WTC11 (cell line): ENCODE measurements around the gene VANGL2. TPM values are rescaled to one million over a fixed set of nuclear protein-coding genes. Genes with fewer than 3 reads are reported as not detected.

Source experiments
- ATAC-seq: fragments of 200-7000 bp; cut with Tn5 transposase; 2 replicates; pipeline ENCODE4 v1.10.0; 2021; ENCODE audit warnings: mild to moderate bottlenecking, moderate library complexity
- CTCF ChIA-PET: fragments of 300-600 bp; sonication (Branson Sonifier 250); formaldehyde crosslinking; loops from one replicate; lab custom pipeline; 2021; ENCODE audit warnings: antibody characterized with exemption; lab: Charles Lee
- POLR2A ChIA-PET: fragments of 350-600 bp; sonication (Branson Sonifier 250); formaldehyde crosslinking; loops from one replicate; lab custom pipeline; 2021; ENCODE audit warnings: antibody characterized with exemption; lab: Charles Lee
- DNase-seq: peaks from one replicate; pipeline ENCODE4 v3.0.0; 2021; ENCODE audit warnings: low spot score
- H3K27ac Mint-ChIP-seq: 2 replicates; pipeline ENCODE4 v1.8.0; 2021; ENCODE audit warnings: mixed read lengths
- H3K27me3 Mint-ChIP-seq: 2 replicates; pipeline ENCODE4 v1.8.0; 2021; ENCODE audit warnings: low read depth, mild to moderate bottlenecking, moderate library complexity, mixed read lengths
- H3K36me3 Mint-ChIP-seq: 2 replicates; pipeline ENCODE4 v1.8.0; 2021; ENCODE audit warnings: mixed read lengths
- H3K4me1 Mint-ChIP-seq: 2 replicates; pipeline ENCODE4 v1.8.0; 2022; ENCODE audit warnings: mixed read lengths
- H3K4me3 Mint-ChIP-seq: 2 replicates; pipeline ENCODE4 v1.8.0; 2021; ENCODE audit warnings: mild to moderate bottlenecking, moderate library complexity, mixed read lengths
- H3K9me3 Mint-ChIP-seq: 2 replicates; pipeline ENCODE4 v1.8.0; 2021; ENCODE audit warnings: mixed read lengths
- FOXP1 ChIP-seq: sonication (generic); formaldehyde crosslinking; IDR thresholded peaks from 2 replicates; pipeline ENCODE4 v1.8.0; 2022; ENCODE audit warnings: missing genetic modification reagents, mild to moderate bottlenecking, moderate library complexity, borderline replicate concordance
- JAZF1 ChIP-seq: fragments of 250-450 bp; sonication (Bioruptor Pico); IDR thresholded peaks from 2 replicates; pipeline ENCODE4 v1.9.0; 2021; ENCODE audit warnings: moderate library complexity, mild to moderate bottlenecking, inconsistent platforms
- RELA ChIP-seq: sonication (generic); formaldehyde crosslinking; IDR thresholded peaks from 2 replicates; pipeline ENCODE4 v1.8.1; 2022; ENCODE audit warnings: missing genetic modification reagents, mild to moderate bottlenecking, borderline replicate concordance
- RORB ChIP-seq: fragments of 250-450 bp; sonication (Bioruptor Pico); IDR thresholded peaks from 2 replicates; pipeline ENCODE4 v1.9.0; 2021; ENCODE audit warnings: mild to moderate bottlenecking
- TEAD1 ChIP-seq: sonication (generic); formaldehyde crosslinking; IDR thresholded peaks from 2 replicates; pipeline ENCODE4 v1.8.0; 2022; ENCODE audit warnings: mild to moderate bottlenecking, missing genetic modification reagents
- ZNF121 ChIP-seq: sonication (generic); formaldehyde crosslinking; IDR thresholded peaks from 2 replicates; pipeline ENCODE4 v1.8.0; 2023; ENCODE audit warnings: missing genetic modification reagents
- ZNF138 ChIP-seq: sonication (generic); formaldehyde crosslinking; conservative IDR thresholded peaks from 2 replicates; pipeline ENCODE4 v1.8.1; 2022; ENCODE audit warnings: mild to moderate bottlenecking, moderate library complexity, missing genetic modification reagents
- total RNA-seq: library from RNA; stranded (reverse); gene quantifications from 3 replicates; pipeline ENCODE4 v1.2.3, GENCODE V29; 2021
- TF ChIP-seq, protein P1 (sequence below): fragments of 250-450 bp; sonication (Bioruptor Pico); IDR thresholded peaks from 2 replicates; pipeline ENCODE4 v1.9.0; 2021; ENCODE audit warnings: mild to moderate bottlenecking
- TF ChIP-seq, protein P2 (sequence below): sonication (generic); formaldehyde crosslinking; IDR thresholded peaks from 2 replicates; pipeline ENCODE4 v1.8.1; 2022; ENCODE audit warnings: low read depth, mild to moderate bottlenecking, moderate library complexity, missing genetic modification reagents, borderline replicate concordance
- TF ChIP-seq, protein P3 (sequence below): sonication (generic); formaldehyde crosslinking; IDR thresholded peaks from 2 replicates; pipeline ENCODE4 v1.8.1; 2022; ENCODE audit warnings: missing genetic modification reagents, borderline replicate concordance
- TF ChIP-seq, protein P4 (sequence below): sonication (generic); formaldehyde crosslinking; IDR thresholded peaks from 2 replicates; pipeline ENCODE4 v1.8.1; 2023; ENCODE audit warnings: mild to moderate bottlenecking, missing genetic modification reagents, moderate library complexity
- TF ChIP-seq, protein P5 (sequence below): sonication (generic); formaldehyde crosslinking; IDR thresholded peaks from 2 replicates; pipeline ENCODE4 v1.8.0; 2023; ENCODE audit warnings: mild to moderate bottlenecking, missing genetic modification reagents

VANGL2 gene
- total RNA-seq, 1 experiment from 2014 or later: 68.0 TPM

DNA sequence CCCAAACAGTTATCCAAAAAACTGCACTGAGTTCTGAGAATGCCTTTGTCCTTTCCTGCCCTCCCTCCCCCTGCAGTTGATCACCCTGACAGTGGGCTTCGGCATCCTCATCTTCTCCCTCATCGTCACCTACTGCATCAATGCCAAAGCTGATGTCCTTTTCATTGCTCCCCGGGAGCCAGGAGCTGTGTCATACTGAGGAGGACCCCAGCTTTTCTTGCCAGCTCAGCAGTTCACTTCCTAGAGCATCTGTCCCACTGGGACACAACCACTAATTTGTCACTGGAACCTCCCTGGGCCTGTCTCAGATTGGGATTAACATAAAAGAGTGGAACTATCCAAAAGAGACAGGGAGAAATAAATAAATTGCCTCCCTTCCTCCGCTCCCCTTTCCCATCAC, 42.3 kb upstream of the VANGL2 start (continued):
- TF ChIP-seq, protein P1, sequence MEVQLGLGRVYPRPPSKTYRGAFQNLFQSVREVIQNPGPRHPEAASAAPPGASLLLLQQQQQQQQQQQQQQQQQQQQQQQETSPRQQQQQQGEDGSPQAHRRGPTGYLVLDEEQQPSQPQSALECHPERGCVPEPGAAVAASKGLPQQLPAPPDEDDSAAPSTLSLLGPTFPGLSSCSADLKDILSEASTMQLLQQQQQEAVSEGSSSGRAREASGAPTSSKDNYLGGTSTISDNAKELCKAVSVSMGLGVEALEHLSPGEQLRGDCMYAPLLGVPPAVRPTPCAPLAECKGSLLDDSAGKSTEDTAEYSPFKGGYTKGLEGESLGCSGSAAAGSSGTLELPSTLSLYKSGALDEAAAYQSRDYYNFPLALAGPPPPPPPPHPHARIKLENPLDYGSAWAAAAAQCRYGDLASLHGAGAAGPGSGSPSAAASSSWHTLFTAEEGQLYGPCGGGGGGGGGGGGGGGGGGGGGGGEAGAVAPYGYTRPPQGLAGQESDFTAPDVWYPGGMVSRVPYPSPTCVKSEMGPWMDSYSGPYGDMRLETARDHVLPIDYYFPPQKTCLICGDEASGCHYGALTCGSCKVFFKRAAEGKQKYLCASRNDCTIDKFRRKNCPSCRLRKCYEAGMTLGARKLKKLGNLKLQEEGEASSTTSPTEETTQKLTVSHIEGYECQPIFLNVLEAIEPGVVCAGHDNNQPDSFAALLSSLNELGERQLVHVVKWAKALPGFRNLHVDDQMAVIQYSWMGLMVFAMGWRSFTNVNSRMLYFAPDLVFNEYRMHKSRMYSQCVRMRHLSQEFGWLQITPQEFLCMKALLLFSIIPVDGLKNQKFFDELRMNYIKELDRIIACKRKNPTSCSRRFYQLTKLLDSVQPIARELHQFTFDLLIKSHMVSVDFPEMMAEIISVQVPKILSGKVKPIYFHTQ (CRISPR knock-in tag): no peak
- no peak for TF ChIP-seq JAZF1 (CRISPR knock-in tag)
- no peak for TF ChIP-seq FOXP1

DNA sequence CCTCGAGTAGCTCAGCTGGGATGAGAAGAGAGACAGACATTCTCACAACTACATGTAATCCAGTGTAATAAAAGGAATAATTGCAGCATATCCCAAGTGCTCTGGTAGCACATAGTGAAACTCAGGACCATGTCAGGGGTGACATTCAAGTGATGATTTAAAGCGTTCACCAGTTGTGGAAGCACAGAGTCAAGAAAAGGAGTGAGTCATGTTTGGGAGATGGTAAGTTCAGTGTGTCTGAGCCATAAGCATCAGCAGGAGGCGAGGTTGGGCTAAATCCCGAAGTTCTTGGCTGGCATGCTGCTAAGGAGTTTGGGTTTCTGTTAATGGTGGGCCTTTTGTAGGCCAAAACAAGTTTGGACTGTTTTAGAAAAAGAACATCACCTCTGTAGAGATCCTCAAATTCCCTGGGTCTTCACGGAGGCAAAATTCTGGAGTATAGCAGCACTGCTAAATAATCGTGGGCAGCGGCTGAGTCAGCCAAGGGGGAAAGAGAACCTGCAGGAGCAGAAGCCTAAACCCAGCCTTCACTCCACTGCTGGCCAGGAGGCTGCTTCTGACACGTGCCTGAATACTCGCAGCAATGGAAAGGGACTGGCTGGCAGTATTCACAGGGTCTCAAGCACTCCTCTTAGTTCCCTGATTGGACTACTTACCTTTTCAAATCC, 40.7 kb upstream of the VANGL2 start:
- H3K36me3 Mint-ChIP-seq: peaks cover 48% of the 10 kb centered on the region
- no peak for ATAC-seq
- DNase-seq: no peak
- H3K4me3 Mint-ChIP-seq: no peak overlapping the region
- no peak for TF ChIP-seq RELA
- TF ChIP-seq, protein P2, sequence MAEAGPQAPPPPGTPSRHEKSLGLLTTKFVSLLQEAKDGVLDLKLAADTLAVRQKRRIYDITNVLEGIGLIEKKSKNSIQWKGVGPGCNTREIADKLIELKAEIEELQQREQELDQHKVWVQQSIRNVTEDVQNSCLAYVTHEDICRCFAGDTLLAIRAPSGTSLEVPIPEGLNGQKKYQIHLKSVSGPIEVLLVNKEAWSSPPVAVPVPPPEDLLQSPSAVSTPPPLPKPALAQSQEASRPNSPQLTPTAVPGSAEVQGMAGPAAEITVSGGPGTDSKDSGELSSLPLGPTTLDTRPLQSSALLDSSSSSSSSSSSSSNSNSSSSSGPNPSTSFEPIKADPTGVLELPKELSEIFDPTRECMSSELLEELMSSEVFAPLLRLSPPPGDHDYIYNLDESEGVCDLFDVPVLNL (CRISPR knock-in tag): no peak
- TF ChIP-seq, protein P3, sequence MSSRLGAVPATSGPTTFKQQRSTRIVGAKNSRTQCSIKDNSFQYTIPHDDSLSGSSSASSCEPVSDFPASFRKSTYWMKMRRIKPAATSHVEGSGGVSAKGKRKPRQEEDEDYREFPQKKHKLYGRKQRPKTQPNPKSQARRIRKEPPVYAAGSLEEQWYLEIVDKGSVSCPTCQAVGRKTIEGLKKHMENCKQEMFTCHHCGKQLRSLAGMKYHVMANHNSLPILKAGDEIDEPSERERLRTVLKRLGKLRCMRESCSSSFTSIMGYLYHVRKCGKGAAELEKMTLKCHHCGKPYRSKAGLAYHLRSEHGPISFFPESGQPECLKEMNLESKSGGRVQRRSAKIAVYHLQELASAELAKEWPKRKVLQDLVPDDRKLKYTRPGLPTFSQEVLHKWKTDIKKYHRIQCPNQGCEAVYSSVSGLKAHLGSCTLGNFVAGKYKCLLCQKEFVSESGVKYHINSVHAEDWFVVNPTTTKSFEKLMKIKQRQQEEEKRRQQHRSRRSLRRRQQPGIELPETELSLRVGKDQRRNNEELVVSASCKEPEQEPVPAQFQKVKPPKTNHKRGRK (CRISPR knock-in tag): no peak
- no peak for TF ChIP-seq RORB (CRISPR knock-in tag)
- TF ChIP-seq ZNF138 (CRISPR knock-in tag): no peak
- TF ChIP-seq, protein P4, sequence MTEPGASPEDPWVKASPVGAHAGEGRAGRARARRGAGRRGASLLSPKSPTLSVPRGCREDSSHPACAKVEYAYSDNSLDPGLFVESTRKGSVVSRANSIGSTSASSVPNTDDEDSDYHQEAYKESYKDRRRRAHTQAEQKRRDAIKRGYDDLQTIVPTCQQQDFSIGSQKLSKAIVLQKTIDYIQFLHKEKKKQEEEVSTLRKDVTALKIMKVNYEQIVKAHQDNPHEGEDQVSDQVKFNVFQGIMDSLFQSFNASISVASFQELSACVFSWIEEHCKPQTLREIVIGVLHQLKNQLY (CRISPR knock-in tag): no peak
- no peak for TF ChIP-seq ZNF121
- TF ChIP-seq, protein P5, sequence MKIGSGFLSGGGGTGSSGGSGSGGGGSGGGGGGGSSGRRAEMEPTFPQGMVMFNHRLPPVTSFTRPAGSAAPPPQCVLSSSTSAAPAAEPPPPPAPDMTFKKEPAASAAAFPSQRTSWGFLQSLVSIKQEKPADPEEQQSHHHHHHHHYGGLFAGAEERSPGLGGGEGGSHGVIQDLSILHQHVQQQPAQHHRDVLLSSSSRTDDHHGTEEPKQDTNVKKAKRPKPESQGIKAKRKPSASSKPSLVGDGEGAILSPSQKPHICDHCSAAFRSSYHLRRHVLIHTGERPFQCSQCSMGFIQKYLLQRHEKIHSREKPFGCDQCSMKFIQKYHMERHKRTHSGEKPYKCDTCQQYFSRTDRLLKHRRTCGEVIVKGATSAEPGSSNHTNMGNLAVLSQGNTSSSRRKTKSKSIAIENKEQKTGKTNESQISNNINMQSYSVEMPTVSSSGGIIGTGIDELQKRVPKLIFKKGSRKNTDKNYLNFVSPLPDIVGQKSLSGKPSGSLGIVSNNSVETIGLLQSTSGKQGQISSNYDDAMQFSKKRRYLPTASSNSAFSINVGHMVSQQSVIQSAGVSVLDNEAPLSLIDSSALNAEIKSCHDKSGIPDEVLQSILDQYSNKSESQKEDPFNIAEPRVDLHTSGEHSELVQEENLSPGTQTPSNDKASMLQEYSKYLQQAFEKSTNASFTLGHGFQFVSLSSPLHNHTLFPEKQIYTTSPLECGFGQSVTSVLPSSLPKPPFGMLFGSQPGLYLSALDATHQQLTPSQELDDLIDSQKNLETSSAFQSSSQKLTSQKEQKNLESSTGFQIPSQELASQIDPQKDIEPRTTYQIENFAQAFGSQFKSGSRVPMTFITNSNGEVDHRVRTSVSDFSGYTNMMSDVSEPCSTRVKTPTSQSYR (CRISPR knock-in tag): no peak
- TF ChIP-seq TEAD1 (CRISPR knock-in tag): no peak
- peaks cover 28% of the 10 kb centered on the region for H3K4me1 Mint-ChIP-seq
- no peak overlapping the region for H3K27ac Mint-ChIP-seq
- no peaks in the 10 kb centered on the region for H3K27me3 Mint-ChIP-seq
- CTCF ChIA-PET: interaction anchor here (0.8 to 9.3 kb wide), 2 partner anchors 16 to 108 kb away, joined by 3 to 108 read pairs; no protein-coding TSS in a partner anchor
- H3K9me3 Mint-ChIP-seq: no peaks in the 10 kb centered on the region
- POLR2A ChIA-PET: no interaction called here

DNA sequence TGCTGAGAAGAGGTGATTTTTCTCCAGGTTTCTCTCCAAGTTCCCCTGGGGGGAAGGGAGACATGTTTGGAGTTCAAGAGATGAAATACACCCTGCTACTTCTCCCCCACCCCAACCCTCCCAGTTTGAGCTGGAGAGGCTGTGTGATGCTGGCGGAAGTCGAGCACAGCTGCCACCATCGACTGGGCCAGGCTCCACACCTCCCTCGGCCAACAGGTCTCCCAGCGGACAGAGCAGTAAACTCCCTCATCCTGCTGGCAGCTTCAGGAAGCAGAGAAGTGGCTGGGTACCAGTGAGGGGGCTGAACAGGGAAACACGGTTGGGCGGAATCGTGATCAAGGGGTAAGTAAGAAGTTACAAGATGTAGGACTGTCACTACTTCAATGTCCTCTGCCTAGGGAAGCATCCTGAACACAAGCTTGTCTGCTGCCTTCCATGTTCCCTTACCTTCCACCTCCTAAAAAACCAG, 40.1 kb upstream of the VANGL2 start:
- Mint-ChIP-seq H3K9me3 (no peaks in the 10 kb centered on the region), H3K4me1 (peaks cover 31% of the 10 kb centered on the region), H3K27me3 (no peaks in the 10 kb centered on the region), H3K27ac (no peak overlapping the region), H3K36me3 (peaks cover 42% of the 10 kb centered on the region), H3K4me3 (no peak overlapping the region)
- DNase-seq (no peak), ATAC-seq (no peak)
- POLR2A ChIA-PET: no interaction called here
- TF ChIP-seq FOXP1: no peak
- CTCF ChIA-PET: interaction anchor here (0.8 to 9.3 kb wide), 2 partner anchors 16 to 108 kb away, joined by 3 to 108 read pairs; no protein-coding TSS in a partner anchor
